ENCODE measurements around the gene DENND2C. TPM values are rescaled to one million over a fixed set of nuclear protein-coding genes. Genes with fewer than 3 reads are reported as not detected.

Gene DENND2C
- total RNA-seq, 1 donor from 2014 or later: 0.73 TPM

DNA sequence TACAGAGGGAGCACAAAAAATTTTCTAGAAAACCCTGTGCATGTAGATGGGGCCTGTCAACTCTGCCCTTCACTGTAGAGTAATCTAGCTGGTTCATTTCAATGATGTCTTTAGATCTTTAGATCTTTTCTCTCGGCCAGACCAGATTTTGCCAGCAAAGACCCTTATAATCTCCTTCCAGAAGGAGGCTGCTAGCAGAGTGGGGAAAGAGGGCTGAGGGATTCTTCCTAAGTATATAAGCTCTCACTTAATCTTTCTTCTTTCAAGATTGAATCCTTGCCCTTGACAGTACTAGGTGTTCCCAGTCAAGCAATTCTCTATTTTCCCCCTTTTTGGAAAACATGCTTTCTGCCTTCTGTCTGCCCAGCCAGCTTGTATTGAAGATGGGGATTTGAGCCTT is 122.8 kb downstream of the DENND2C start:
- no peaks in the 10 kb centered on the region for H4K20me1 ChIP-seq (ENCODE audit: low read depth)
- no peaks in the 10 kb centered on the region for H3K9me3 Mint-ChIP-seq
- H3K79me2 ChIP-seq (ENCODE audit: low read depth): no peaks in the 10 kb centered on the region
- H3K4me3 Mint-ChIP-seq: no peak overlapping the region
- H3K4me1 Mint-ChIP-seq: peaks cover 2% of the 10 kb centered on the region
- no peak overlapping the region for H3K27ac Mint-ChIP-seq
- H3K4me2 ChIP-seq: no peak overlapping the region
- H3K4me1 ChIP-seq: no peaks in the 10 kb centered on the region
- H3F3A ChIP-seq (ENCODE audit: low read depth): no peaks in the 10 kb centered on the region
- H3K36me3 Mint-ChIP-seq: no peaks in the 10 kb centered on the region
- H3K9ac ChIP-seq: no peak overlapping the region
- no peaks in the 10 kb centered on the region for H3K36me3 ChIP-seq
- no peak for TF ChIP-seq EZH2phosphoT487 (IDR thresholded peaks at IDR 0.05)
- no peak for TF ChIP-seq EZH2 (IDR thresholded peaks at IDR 0.05)
- TF ChIP-seq, protein P1, sequence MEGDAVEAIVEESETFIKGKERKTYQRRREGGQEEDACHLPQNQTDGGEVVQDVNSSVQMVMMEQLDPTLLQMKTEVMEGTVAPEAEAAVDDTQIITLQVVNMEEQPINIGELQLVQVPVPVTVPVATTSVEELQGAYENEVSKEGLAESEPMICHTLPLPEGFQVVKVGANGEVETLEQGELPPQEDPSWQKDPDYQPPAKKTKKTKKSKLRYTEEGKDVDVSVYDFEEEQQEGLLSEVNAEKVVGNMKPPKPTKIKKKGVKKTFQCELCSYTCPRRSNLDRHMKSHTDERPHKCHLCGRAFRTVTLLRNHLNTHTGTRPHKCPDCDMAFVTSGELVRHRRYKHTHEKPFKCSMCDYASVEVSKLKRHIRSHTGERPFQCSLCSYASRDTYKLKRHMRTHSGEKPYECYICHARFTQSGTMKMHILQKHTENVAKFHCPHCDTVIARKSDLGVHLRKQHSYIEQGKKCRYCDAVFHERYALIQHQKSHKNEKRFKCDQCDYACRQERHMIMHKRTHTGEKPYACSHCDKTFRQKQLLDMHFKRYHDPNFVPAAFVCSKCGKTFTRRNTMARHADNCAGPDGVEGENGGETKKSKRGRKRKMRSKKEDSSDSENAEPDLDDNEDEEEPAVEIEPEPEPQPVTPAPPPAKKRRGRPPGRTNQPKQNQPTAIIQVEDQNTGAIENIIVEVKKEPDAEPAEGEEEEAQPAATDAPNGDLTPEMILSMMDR (IDR thresholded peaks at IDR 0.05): no peak
- no peaks in the 10 kb centered on the region for H3K9me3 ChIP-seq (ENCODE audit: low read depth)
- no peak overlapping the region for H2AFZ ChIP-seq (replicated peaks)
- H3K27me3 ChIP-seq: no peaks in the 10 kb centered on the region
- DNase-seq (ENCODE audit: low spot score): no peak
- H3K4me3 ChIP-seq: no peak overlapping the region
- no peak overlapping the region for H3K27ac ChIP-seq
- peaks cover 3% of the 10 kb centered on the region for H3K27me3 Mint-ChIP-seq (ENCODE audit: insufficient read depth, low read depth)

DNA sequence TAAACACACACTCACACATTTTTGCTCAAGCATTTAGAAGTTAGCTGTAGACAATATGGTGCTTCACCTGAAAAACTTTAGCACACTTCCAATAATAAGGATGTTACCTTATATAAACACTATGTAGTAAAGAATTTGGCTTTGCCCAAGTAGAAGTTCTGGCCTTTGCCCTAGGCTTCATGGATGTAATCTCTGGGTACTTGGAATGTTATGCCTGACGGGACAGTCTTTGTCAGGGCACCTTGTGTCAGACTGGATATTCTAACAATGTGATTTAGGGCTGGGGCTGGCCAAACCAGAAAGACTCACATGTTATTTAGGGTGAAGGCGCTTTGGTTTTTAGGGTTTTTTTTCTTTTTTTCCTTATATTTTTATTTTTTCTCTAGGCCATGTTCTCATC is 124.1 kb downstream of the DENND2C start:
- TF ChIP-seq, protein P1 (IDR thresholded peaks at IDR 0.05): no peak
- TF ChIP-seq EZH2 (IDR thresholded peaks at IDR 0.05) (no peak), EZH2phosphoT487 (IDR thresholded peaks at IDR 0.05) (no peak)
- Histone ChIP-seq H3K9me3 (ENCODE audit: low read depth) (no peaks in the 10 kb centered on the region), H4K20me1 (ENCODE audit: low read depth) (no peaks in the 10 kb centered on the region), H3F3A (ENCODE audit: low read depth) (no peaks in the 10 kb centered on the region), H3K79me2 (ENCODE audit: low read depth) (no peaks in the 10 kb centered on the region), H3K9ac (no peak overlapping the region), H2AFZ (replicated peaks) (no peak overlapping the region), H3K4me2 (no peak overlapping the region), H3K27ac (no peak overlapping the region), H3K27me3 (no peaks in the 10 kb centered on the region), H3K4me1 (no peaks in the 10 kb centered on the region), H3K4me3 (no peak overlapping the region), H3K36me3 (no peaks in the 10 kb centered on the region)
- H3K4me3 Mint-ChIP-seq: no peak overlapping the region
- no peaks in the 10 kb centered on the region for H3K4me1 Mint-ChIP-seq
- H3K27me3 Mint-ChIP-seq (ENCODE audit: insufficient read depth, low read depth): peaks cover 3% of the 10 kb centered on the region
- H3K27ac Mint-ChIP-seq: no peak overlapping the region
- no peak for DNase-seq (ENCODE audit: low spot score)
- H3K9me3 Mint-ChIP-seq: no peaks in the 10 kb centered on the region
- H3K36me3 Mint-ChIP-seq: no peaks in the 10 kb centered on the region

DNA sequence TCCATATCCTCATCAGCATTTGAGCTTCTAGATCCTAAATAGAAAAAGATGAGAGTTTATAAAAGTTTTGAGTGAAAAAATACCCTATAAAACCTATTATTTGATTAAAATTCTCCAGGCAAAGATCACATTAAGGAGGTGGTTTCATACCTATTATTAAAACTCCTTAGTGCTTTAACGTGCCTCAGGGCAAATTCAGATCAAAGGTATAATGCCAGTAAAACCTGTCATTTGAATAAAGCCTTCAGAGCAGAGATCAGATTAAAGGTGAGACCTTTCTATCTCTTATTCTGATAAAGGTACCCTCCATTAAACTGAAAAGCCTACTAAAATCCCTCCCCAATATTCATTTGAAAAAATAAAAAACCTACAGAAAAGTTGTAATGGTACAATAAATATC is 124.5 kb downstream of the DENND2C start:
- DNase-seq (ENCODE audit: low spot score): no peak
- Histone ChIP-seq H4K20me1 (ENCODE audit: low read depth) (no peaks in the 10 kb centered on the region), H2AFZ (replicated peaks) (no peak overlapping the region), H3K79me2 (ENCODE audit: low read depth) (no peaks in the 10 kb centered on the region), H3K27me3 (no peaks in the 10 kb centered on the region), H3K4me2 (no peak overlapping the region), H3K36me3 (no peaks in the 10 kb centered on the region), H3F3A (ENCODE audit: low read depth) (no peaks in the 10 kb centered on the region), H3K9ac (no peak overlapping the region), H3K4me1 (no peaks in the 10 kb centered on the region), H3K9me3 (ENCODE audit: low read depth) (no peaks in the 10 kb centered on the region), H3K27ac (no peak overlapping the region), H3K4me3 (no peak overlapping the region)
- H3K27ac Mint-ChIP-seq: no peak overlapping the region
- TF ChIP-seq EZH2phosphoT487 (IDR thresholded peaks at IDR 0.05) (no peak), EZH2 (IDR thresholded peaks at IDR 0.05) (no peak)
- TF ChIP-seq, protein P1 (IDR thresholded peaks at IDR 0.05): no peak
- H3K4me3 Mint-ChIP-seq: no peak overlapping the region
- H3K4me1 Mint-ChIP-seq: no peaks in the 10 kb centered on the region
- H3K36me3 Mint-ChIP-seq: no peaks in the 10 kb centered on the region
- H3K27me3 Mint-ChIP-seq (ENCODE audit: insufficient read depth, low read depth): peaks cover 3% of the 10 kb centered on the region
- no peaks in the 10 kb centered on the region for H3K9me3 Mint-ChIP-seq

Data from neural progenitor cell (in vitro differentiated cells).